H1 (cell line): ENCODE measurements around the gene IFT81. TPM values are rescaled to one million over a fixed set of nuclear protein-coding genes. Genes with fewer than 3 reads are reported as not detected.

Experiments used
- CTCF ChIA-PET: fragments of 300-600 bp; sonication (Branson Sonifier 250); formaldehyde crosslinking; loops from one replicate; lab custom pipeline; 2021; ENCODE audit not compliant: partially characterized antibody; lab: Charles Lee
- POLR2A ChIA-PET: fragments of 300-600 bp; sonication (Branson Sonifier 250); formaldehyde crosslinking; loops from one replicate; lab custom pipeline; 2021; ENCODE audit warnings: inconsistent platforms; ENCODE audit not compliant: partially characterized antibody; lab: Charles Lee
- DNase-seq, 2 experiments: peaks; one replicate each; pipeline versions ENCODE4 v3.0.0 to v3.0.0-alpha.2; 2010 to 2022; ENCODE audit warnings: low spot score in 2 of 2, low read depth in 1 of 2, mixed read lengths in 1 of 2
- FAIRE-seq: peaks from 2 replicates; lab custom pipeline; 2011; peaks lifted over from hg19 to GRCh38; lab: Jason Lieb, UNC
- H2AFZ ChIP-seq: 2 replicates; pipeline ENCODE4 v1.8.1; 2012; ENCODE audit warnings: low read length, inconsistent platforms
- H2AK5ac ChIP-seq: 2 replicates; pipeline ENCODE4 v1.6.1; 2013; ENCODE audit warnings: low read depth, low read length
- H2BK120ac ChIP-seq: replicated peaks from 2 replicates; pipeline ENCODE3; 2013; ENCODE audit warnings: low read depth, low read length, inconsistent platforms
- H2BK12ac ChIP-seq: 2 replicates; pipeline ENCODE4 v1.6.1; 2013; ENCODE audit warnings: low read depth, low read length
- H2BK15ac ChIP-seq: 2 replicates; pipeline ENCODE4 v1.6.1; 2013; ENCODE audit warnings: low read length
- H2BK20ac ChIP-seq: 2 replicates; pipeline ENCODE4 v1.6.1; 2013; ENCODE audit warnings: low read length
- H2BK5ac ChIP-seq: 2 replicates; pipeline ENCODE4 v1.6.1; 2013; ENCODE audit warnings: low read depth, low read length
- H3K14ac ChIP-seq: 2 replicates; pipeline ENCODE4 v1.6.1; 2013; ENCODE audit warnings: inconsistent platforms; ENCODE audit not compliant: insufficient read length
- H3K18ac ChIP-seq: 2 replicates; pipeline ENCODE4 v1.6.1; 2013; ENCODE audit warnings: low read length; ENCODE audit errors: extremely low read depth
- H3K23ac ChIP-seq: 2 replicates; pipeline ENCODE4 v1.6.1; 2013; ENCODE audit warnings: inconsistent platforms; ENCODE audit not compliant: insufficient read length
- H3K23me2 ChIP-seq: 2 replicates; pipeline ENCODE4 v1.6.1; 2013; ENCODE audit warnings: low read depth, low read length
- H3K27ac ChIP-seq: 2 replicates; pipeline ENCODE4 v1.6.1; 2011; ENCODE audit warnings: low read depth, low read length, inconsistent platforms
- H3K27me3 ChIP-seq, 4 experiments: replicated peaks in 1 of 4; 1 replicate in 1 of 4; 2 replicates in 3 of 4; pipeline versions ENCODE4 v1.6.1 to v1.8.1; 2011 to 2013; ENCODE audit warnings: low read length in 3 of 4, mild to moderate bottlenecking in 3 of 4, inconsistent platforms in 2 of 4, mixed read lengths in 2 of 4, moderate library complexity in 1 of 4; ENCODE audit not compliant: control insufficient read depth in 3 of 4, insufficient read depth in 3 of 4; ENCODE audit errors: extremely low read depth in 1 of 4
- H3K36me3 ChIP-seq, 4 experiments: 2 replicates each; pipeline versions ENCODE4 v1.6.1 to v1.8.1; 2011 to 2013; ENCODE audit warnings: mild to moderate bottlenecking in 4 of 4, low read length in 3 of 4, moderate library complexity in 2 of 4, control low read depth in 1 of 4, inconsistent platforms in 1 of 4; ENCODE audit not compliant: insufficient read depth in 4 of 4, control insufficient read depth in 2 of 4
- H3K4ac ChIP-seq: replicated peaks from 2 replicates; pipeline ENCODE3; 2013; ENCODE audit warnings: low read length, low read depth, mixed read lengths, inconsistent platforms; ENCODE audit not compliant: insufficient read length
- H3K4me1 ChIP-seq, 4 experiments: replicated peaks in 1 of 4; 1 replicate in 1 of 4; 2 replicates in 3 of 4; pipeline versions ENCODE4 v1.6.1 to v1.8.1; 2011 to 2013; ENCODE audit warnings: low read length in 3 of 4, inconsistent platforms in 2 of 4, mixed read lengths in 1 of 4; ENCODE audit not compliant: insufficient read depth in 4 of 4, control insufficient read depth in 3 of 4
- H3K4me2 ChIP-seq, 2 experiments: 2 replicates each; pipeline versions ENCODE4 v1.6.1 to v1.8.1; 2011 to 2013; ENCODE audit warnings: low read depth in 2 of 2, low read length in 2 of 2, control low read depth in 1 of 2, inconsistent platforms in 1 of 2, mild to moderate bottlenecking in 1 of 2; ENCODE audit not compliant: insufficient read depth in 1 of 2
- H3K4me3 ChIP-seq, 4 experiments: fragments of 200-600, 300-600 bp in 1 of 4; sonication (generic), shearing (Covaris generic), sonication (Bioruptor Twin) in 1 of 4; 2 replicates each; pipeline versions ENCODE4 v1.5.1 to v1.8.1; 2011 to 2016; ENCODE audit warnings: low read length in 4 of 4, low read depth in 3 of 4, control low read depth in 2 of 4, inconsistent platforms in 2 of 4, mild to moderate bottlenecking in 2 of 4, mixed read lengths in 1 of 4, moderate library complexity in 1 of 4; ENCODE audit not compliant: insufficient read depth in 2 of 4; ENCODE audit errors: extremely low read depth in 1 of 4
- H3K56ac ChIP-seq: replicated peaks from 2 replicates; pipeline ENCODE3; 2013; ENCODE audit warnings: low read depth, mild to moderate bottlenecking, mixed read lengths, low read length, inconsistent platforms; ENCODE audit not compliant: insufficient read length
- H3K79me1 ChIP-seq: 2 replicates; pipeline ENCODE4 v1.6.1; 2013; ENCODE audit warnings: low read depth, low read length, control low read depth
- H3K79me2 ChIP-seq, 2 experiments: 2 replicates each; pipeline versions ENCODE4 v1.6.1 to v1.8.1; 2012 to 2013; ENCODE audit warnings: low read length in 2 of 2, mild to moderate bottlenecking in 2 of 2, inconsistent platforms in 1 of 2; ENCODE audit not compliant: insufficient read depth in 2 of 2, control insufficient read depth in 1 of 2
- H3K9ac ChIP-seq, 4 experiments: replicated peaks in 1 of 4; 1 replicate in 1 of 4; 2 replicates in 3 of 4; pipeline versions ENCODE4 v1.6.1 to v1.8.1; 2011 to 2013; ENCODE audit warnings: low read depth in 3 of 4, low read length in 3 of 4, control low read depth in 2 of 4, mild to moderate bottlenecking in 2 of 4, moderate library complexity in 2 of 4, inconsistent platforms in 1 of 4; ENCODE audit errors: extremely low read depth in 1 of 4
- H3K9me3 ChIP-seq, 2 experiments: 2 replicates each; pipeline versions ENCODE4 v1.6.1 to v1.8.1; 2012 to 2013; ENCODE audit warnings: mild to moderate bottlenecking in 2 of 2, moderate library complexity in 2 of 2, control low read depth in 1 of 2, inconsistent platforms in 1 of 2, low read depth in 1 of 2, low read length in 1 of 2, mixed read lengths in 1 of 2; ENCODE audit not compliant: insufficient read depth in 2 of 2
- H4K20me1 ChIP-seq, 2 experiments: replicated peaks in 1 of 2; 2 replicates each; pipeline versions ENCODE3 to v1.8.1; 2011 to 2013; ENCODE audit warnings: inconsistent platforms in 2 of 2, low read length in 2 of 2, mild to moderate bottlenecking in 1 of 2; ENCODE audit not compliant: insufficient read depth in 2 of 2, control insufficient read depth in 1 of 2
- H4K5ac ChIP-seq: 2 replicates; pipeline ENCODE4 v1.6.1; 2013; ENCODE audit warnings: low read length, low read depth, mixed read lengths, inconsistent platforms; ENCODE audit not compliant: insufficient read length
- H4K8ac ChIP-seq: 2 replicates; pipeline ENCODE4 v1.8.0; 2013; ENCODE audit warnings: mild to moderate bottlenecking, moderate library complexity, low read length, inconsistent platforms; ENCODE audit not compliant: insufficient read depth; ENCODE audit errors: extremely low read depth
- H4K91ac ChIP-seq: replicated peaks from 2 replicates; pipeline ENCODE3; 2013; ENCODE audit warnings: low read length, mixed read lengths, inconsistent platforms; ENCODE audit not compliant: insufficient read length
- ASH2L ChIP-seq: fragments of 200-600, 300-600 bp; sonication (generic); IDR thresholded peaks from one replicate; pipeline ENCODE4 v1.7.1; 2017; ENCODE audit warnings: low read length
- BCL11A ChIP-seq, 2 experiments: IDR thresholded peaks; one replicate each; pipeline ENCODE4 v1.6.1; 2011; ENCODE audit warnings: low read depth in 2 of 2, low read length in 2 of 2, mild to moderate bottlenecking in 2 of 2
- BRCA1 ChIP-seq: IDR thresholded peaks from 2 replicates; pipeline ENCODE4 v1.6.1; 2012; ENCODE audit warnings: low read depth, low read length, improper control_type of control experiment
- EGR1 ChIP-seq: IDR thresholded peaks from 2 replicates; pipeline ENCODE4 v1.6.1; 2011; ENCODE audit warnings: low read depth, low read length, borderline replicate concordance
- HDAC2 ChIP-seq, 2 experiments: fragments of 300-600 bp in 1 of 2; sonication (generic) in 1 of 2; IDR thresholded peaks; 2 replicates each; pipeline ENCODE4 v1.6.1; 2011 to 2012; ENCODE audit warnings: low read depth in 2 of 2, low read length in 2 of 2, mild to moderate bottlenecking in 2 of 2, moderate library complexity in 2 of 2, borderline replicate concordance in 1 of 2, inconsistent platforms in 1 of 2
- JUN ChIP-seq: IDR thresholded peaks from 2 replicates; pipeline ENCODE4 v1.6.1; 2011; ENCODE audit warnings: low read depth, mild to moderate bottlenecking, improper control_type of control experiment, low read length
- KDM1A ChIP-seq: fragments of 200-600, 300-600 bp; sonication (generic); IDR thresholded peaks from 2 replicates; pipeline ENCODE4 v1.7.1; 2016; ENCODE audit warnings: mild to moderate bottlenecking, low read length, borderline replicate concordance
- NANOG ChIP-seq: IDR thresholded peaks from 2 replicates; pipeline ENCODE4 v1.6.1; 2011; ENCODE audit warnings: low read length, low read depth, mild to moderate bottlenecking, inconsistent platforms; ENCODE audit not compliant: insufficient read depth, poor library complexity, severe bottlenecking
- RBBP5 ChIP-seq: IDR thresholded peaks from 2 replicates; pipeline ENCODE4 v1.7.1; 2012; ENCODE audit warnings: low read depth, mild to moderate bottlenecking, inconsistent platforms, low read length, moderate library complexity, borderline replicate concordance
- SIRT6 ChIP-seq: IDR thresholded peaks from one replicate; pipeline ENCODE4 v1.7.1; 2012; ENCODE audit warnings: low read length, inconsistent platforms
- SP1 ChIP-seq: IDR thresholded peaks from 2 replicates; pipeline ENCODE4 v1.6.1; 2011; ENCODE audit warnings: low read depth, low read length
- WGBS, 2 experiments: shearing (Covaris generic) in 1 of 2; methylation state at CpG; one replicate each; pipeline versions ENCODE4 v1.1.6 to v1.1.7; 2013 to 2015; ENCODE audit warnings: low lambda C conversion rate in 2 of 2, mixed read lengths in 2 of 2, inconsistent platforms in 1 of 2, low coverage in 1 of 2, missing lambda C conversion rate in 1 of 2; ENCODE audit not compliant: insufficient replicate concordance in 2 of 2, insufficient coverage in 1 of 2, insufficient read length in 1 of 2; ENCODE audit errors: extremely low coverage in 1 of 2, missing lambda C conversion rate in 1 of 2; 5-methylcytosine and 5-hydroxymethylcytosine counted together
- polyA plus RNA-seq, 7 experiments: library from polyadenylated mRNA; depleted of rRNA in 3 of 7; stranded (reverse) in 5 of 7; unstranded in 2 of 7; fragments of >200 nt in 5 of 7; fragments of 200-250 nt in 2 of 7; gene quantifications; 1 replicate in 5 of 7; 2 replicates in 1 of 7; 4 replicates in 1 of 7; pipeline versions ENCODE4 v1.2.1 to v1.2.3, GENCODE V29; 2011 to 2013; ENCODE audit warnings: missing spikeins in 2 of 7, mixed read lengths in 2 of 7
- total RNA-seq: library from RNA; stranded (reverse); fragmentation: NEBNext Ultra II Directional; extraction: Animal tissue kit (Norgen Biotek cat#: 25700); gene quantifications from 2 replicates; pipeline ENCODE4 v1.2.1, GENCODE V29; 2021
- TF ChIP-seq, protein P1 (sequence below): IDR thresholded peaks from 2 replicates; pipeline ENCODE4 v1.6.1; 2011; ENCODE audit warnings: low read depth, mild to moderate bottlenecking, low read length; ENCODE audit not compliant: insufficient read depth
- TF ChIP-seq, protein P2 (sequence below): IDR thresholded peaks from 2 replicates; pipeline ENCODE4 v1.6.1; 2012; ENCODE audit warnings: inconsistent platforms

Gene IFT81
- total and polyA plus RNA-seq, 2 of the 8 experiments (the other 6 are each of a cell fraction or from before 2014, with no cell fraction given): 4.1 to 14.5 TPM

DNA sequence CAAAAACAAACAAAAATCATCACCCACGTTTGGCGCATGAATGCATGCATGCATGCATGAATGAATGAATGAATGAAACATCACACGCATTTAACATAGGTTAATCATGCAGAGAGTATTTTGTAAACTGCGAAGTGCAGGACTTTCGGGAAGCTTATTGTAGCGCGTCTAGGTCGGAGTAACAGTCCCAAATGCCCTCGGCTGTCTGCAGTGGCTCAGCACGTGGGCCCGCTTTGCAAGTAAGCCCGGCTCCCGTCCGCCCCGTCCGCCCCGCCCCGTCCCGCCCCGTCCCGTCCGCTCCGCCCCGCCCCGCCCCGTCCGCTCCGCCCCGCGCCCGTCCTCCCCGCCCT lies 263 bp upstream of the IFT81 start:
- Histone ChIP-seq H3K14ac (no peak overlapping the region), H2AFZ (peak overlapping the region; percentile 97), H3K79me1 (no peaks in the 10 kb centered on the region), H3K79me2 (peaks cover 0 to 3% of the 10 kb centered on the region in 2 experiments; a peak in 1 of 4 replicates), H3K4me3 (peak overlapping the region in 2 of 4 experiments; percentile 10 to 95; a peak in 3 of 8 replicates), H3K9me3 (no peaks in the 10 kb centered on the region), H3K4me1 (peaks cover 0 to 11% (median 10%) of the 10 kb centered on the region in 4 experiments; a peak in 6 of 7 replicates), H2BK5ac (no peak overlapping the region), H4K20me1 (no peaks in the 10 kb centered on the region), H4K5ac (no peak overlapping the region), H2BK12ac (no peak overlapping the region), H3K23ac (no peak overlapping the region), H3K18ac (no peak overlapping the region), H3K9ac (no peak overlapping the region), H3K27me3 (peaks cover 0 to 2% (median 0%) of the 10 kb centered on the region in 4 experiments; a peak in 3 of 7 replicates), H4K8ac (no peak overlapping the region), H3K36me3 (peaks cover 0 to 3% (median 2%) of the 10 kb centered on the region in 4 experiments; a peak in 3 of 8 replicates), H3K23me2 (peaks cover 2% of the 10 kb centered on the region; the same call in 1 of the 2 replicates), H4K91ac (no peak overlapping the region), H3K4me2 (peak overlapping the region; percentile 63 to 80), H3K27ac (no peak overlapping the region), H3K56ac (no peak overlapping the region), H2BK120ac (no peak overlapping the region), H3K4ac (no peak overlapping the region), H2BK15ac (no peak overlapping the region), H2AK5ac (no peak overlapping the region), H2BK20ac (no peak overlapping the region)
- DNase-seq (no peak), FAIRE-seq (no peak)
- WGBS, 2 experiments: 22% methylated on average over 7 of the region's 32 CpGs; no CpG with 5 or more reads in 1 of the 2 experiments
- CTCF ChIA-PET: interaction anchor here (0.6 to 4.5 kb wide), 4 partner anchors 15 to 194 kb away, joined by 3 to 16 read pairs (median 4); no protein-coding TSS in a partner anchor
- POLR2A ChIA-PET: interaction anchor here (0.6 to 3.2 kb wide), 10 partner anchors 8 to 188 kb away, joined by 3 to 19 read pairs (median 3); partner anchors contain the start of gene ATP2A2
- TF ChIP-seq HDAC2 (IDR thresholded peaks at IDR 0.05; ENCODE audit: borderline replicate concordance in 1 of 2, low read depth in 2 of 2, low read length in 2 of 2): no peak
- TF ChIP-seq NANOG: no peak
- TF ChIP-seq SIRT6: no peak
- TF ChIP-seq KDM1A: no peak
- no peak for TF ChIP-seq BCL11A (IDR thresholded peaks at IDR 0.05; ENCODE audit: low read depth in 2 of 2, low read length in 2 of 2)
- TF ChIP-seq, protein P1, sequence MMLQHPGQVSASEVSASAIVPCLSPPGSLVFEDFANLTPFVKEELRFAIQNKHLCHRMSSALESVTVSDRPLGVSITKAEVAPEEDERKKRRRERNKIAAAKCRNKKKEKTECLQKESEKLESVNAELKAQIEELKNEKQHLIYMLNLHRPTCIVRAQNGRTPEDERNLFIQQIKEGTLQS: no peak
- TF ChIP-seq RBBP5: no peak
- no peak for TF ChIP-seq JUN
- TF ChIP-seq, protein P2, sequence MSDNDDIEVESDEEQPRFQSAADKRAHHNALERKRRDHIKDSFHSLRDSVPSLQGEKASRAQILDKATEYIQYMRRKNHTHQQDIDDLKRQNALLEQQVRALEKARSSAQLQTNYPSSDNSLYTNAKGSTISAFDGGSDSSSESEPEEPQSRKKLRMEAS: peak; percentile 96
- TF ChIP-seq ASH2L: no peak
- no peak for TF ChIP-seq BRCA1
- TF ChIP-seq EGR1: no peak
- TF ChIP-seq SP1: 0 out of 2 replicates have a peak, but pooled peaks have one; percentile 9
